Measurements from ENCODE around the gene ATP8A1.
"Not testable (repeated sequence)": the region's sequence is repeated elsewhere in the genome, so short reads cannot be mapped to it uniquely, and the experiment has no call there.

The ATP8A1 gene

GRCh38 chr4:42497142-42497910 lies 159.6 kb downstream of the ATP8A1 start:
- no peak for DNase-seq

- no peak for DNase-seq
Observed at GRCh38 chr4:42492962-42493361, 163.9 kb downstream of the ATP8A1 start.

- DNase-seq: no peak
Observed at GRCh38 chr4:42490015-42490414, 166.9 kb downstream of the ATP8A1 start.

GRCh38 chr4:42489095-42489494 lies 167.8 kb downstream of the ATP8A1 start:
- no peak for DNase-seq

GRCh38 chr4:42488554-42488953 lies 168.4 kb downstream of the ATP8A1 start:
- no peak for DNase-seq

GRCh38 chr4:42488114-42488513 lies 168.8 kb downstream of the ATP8A1 start:
- no peak for DNase-seq

- no peak for DNase-seq
Observed at GRCh38 chr4:42487230-42487629, 169.7 kb downstream of the ATP8A1 start.

- DNase-seq: not testable (repeated sequence)
Observed at GRCh38 chr4:42486156-42486555, 170.7 kb downstream of the ATP8A1 start.

GRCh38 chr4:42484630-42485029 lies 172.3 kb downstream of the ATP8A1 start:
- no peak for DNase-seq

- DNase-seq: no peak
Observed at GRCh38 chr4:42483426-42484379, 173.2 kb downstream of the ATP8A1 start.

- DNase-seq: no peak
Observed at GRCh38 chr4:42482516-42483327, 174.2 kb downstream of the ATP8A1 start.

GRCh38 chr4:42480717-42481116 lies 176.2 kb downstream of the ATP8A1 start:
- no peak for DNase-seq

GRCh38 chr4:42480281-42480680 lies 176.6 kb downstream of the ATP8A1 start:
- DNase-seq: no peak

- no peak for DNase-seq
Observed at GRCh38 chr4:42478946-42479345, 178.0 kb downstream of the ATP8A1 start.

- DNase-seq: no peak
Observed at GRCh38 chr4:42478509-42478908, 178.4 kb downstream of the ATP8A1 start.

- DNase-seq: no peak
Observed at GRCh38 chr4:42474406-42474805, 182.5 kb downstream of the ATP8A1 start.

GRCh38 chr4:42473071-42473684 lies 183.7 kb downstream of the ATP8A1 start:
- DNase-seq: no peak

GRCh38 chr4:42471896-42472295 lies 185.0 kb downstream of the ATP8A1 start:
- DNase-seq: no peak

- DNase-seq: no peak
Observed at GRCh38 chr4:42470023-42470422, 186.9 kb downstream of the ATP8A1 start.

- DNase-seq: not testable (repeated sequence)
Observed at GRCh38 chr4:42467777-42468176, 189.1 kb downstream of the ATP8A1 start.

- no peak for DNase-seq
Observed at GRCh38 chr4:42466273-42466844, 190.5 kb downstream of the ATP8A1 start.

GRCh38 chr4:42464550-42465094 lies 192.3 kb downstream of the ATP8A1 start:
- no peak for DNase-seq
